ENCODE measurements around the gene MVP.

The MVP gene

DNA sequence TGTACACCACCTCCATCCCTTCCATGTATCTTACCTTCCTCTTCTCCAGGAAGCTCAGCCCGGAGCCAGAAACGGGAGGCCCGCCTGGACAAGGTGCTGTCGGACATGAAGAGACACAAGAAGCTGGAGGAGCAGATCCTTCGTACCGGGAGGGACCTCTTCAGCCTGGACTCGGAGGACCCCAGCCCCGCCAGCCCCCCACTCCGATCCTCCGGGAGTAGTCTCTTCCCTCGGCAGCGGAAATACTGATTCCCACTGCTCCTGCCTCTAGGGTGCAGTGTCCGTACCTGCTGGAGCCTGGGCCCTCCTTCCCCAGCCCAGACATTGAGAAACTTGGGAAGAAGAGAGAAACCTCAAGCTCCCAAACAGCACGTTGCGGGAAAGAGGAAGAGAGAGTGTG, 756 bp upstream of the MVP start:
- DNase-seq (ENCODE audit: insufficient read length, low spot score) (no peak), FAIRE-seq (no peak)

DNA sequence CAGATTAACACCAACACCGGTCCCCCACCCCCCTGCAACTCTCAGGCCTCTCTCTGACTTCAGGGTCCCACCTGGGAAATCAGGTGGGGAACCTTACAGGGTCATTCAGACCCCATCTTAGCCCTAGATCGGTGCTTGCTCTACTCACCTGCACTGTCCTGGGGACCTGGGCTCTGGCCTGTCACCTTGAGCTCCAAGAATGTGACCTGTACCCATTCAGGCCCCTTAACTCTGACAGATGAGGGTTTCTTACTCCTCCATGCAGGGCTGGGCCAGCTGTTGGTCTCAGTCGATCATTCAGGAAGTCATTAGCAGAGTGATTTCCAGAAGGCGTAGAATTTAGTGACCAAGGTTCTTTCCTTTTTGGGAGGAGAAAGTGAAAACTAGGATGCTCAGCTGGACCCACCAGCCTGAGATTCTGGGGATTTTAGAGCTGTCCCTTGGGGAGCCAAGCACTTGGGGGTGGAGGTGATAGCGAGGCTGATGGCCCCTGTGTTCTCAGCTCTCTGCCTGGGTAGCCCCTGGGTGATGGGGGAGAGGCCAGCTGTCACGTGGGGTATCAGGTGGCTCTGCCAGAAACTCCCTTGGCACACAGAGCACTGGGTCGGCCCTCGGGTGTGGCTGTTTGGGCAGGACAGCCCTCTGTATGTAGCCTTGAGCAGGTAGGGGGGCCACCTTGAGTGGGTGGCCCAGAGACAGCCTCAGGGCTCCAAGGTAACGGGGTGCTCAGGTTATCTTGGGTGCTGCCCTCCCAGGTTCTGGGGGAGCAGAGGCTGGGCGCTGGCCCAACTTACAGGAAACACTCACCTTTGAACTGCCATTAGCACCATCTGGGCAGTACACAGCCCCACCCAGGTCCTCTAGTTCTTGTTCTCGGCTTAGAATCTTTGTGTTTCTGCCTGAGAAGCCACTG, 724 bp downstream of the MVP start:
- FAIRE-seq (no peak), DNase-seq (ENCODE audit: insufficient read length, low spot score) (no peak)
- TF ChIP-seq, protein P1, sequence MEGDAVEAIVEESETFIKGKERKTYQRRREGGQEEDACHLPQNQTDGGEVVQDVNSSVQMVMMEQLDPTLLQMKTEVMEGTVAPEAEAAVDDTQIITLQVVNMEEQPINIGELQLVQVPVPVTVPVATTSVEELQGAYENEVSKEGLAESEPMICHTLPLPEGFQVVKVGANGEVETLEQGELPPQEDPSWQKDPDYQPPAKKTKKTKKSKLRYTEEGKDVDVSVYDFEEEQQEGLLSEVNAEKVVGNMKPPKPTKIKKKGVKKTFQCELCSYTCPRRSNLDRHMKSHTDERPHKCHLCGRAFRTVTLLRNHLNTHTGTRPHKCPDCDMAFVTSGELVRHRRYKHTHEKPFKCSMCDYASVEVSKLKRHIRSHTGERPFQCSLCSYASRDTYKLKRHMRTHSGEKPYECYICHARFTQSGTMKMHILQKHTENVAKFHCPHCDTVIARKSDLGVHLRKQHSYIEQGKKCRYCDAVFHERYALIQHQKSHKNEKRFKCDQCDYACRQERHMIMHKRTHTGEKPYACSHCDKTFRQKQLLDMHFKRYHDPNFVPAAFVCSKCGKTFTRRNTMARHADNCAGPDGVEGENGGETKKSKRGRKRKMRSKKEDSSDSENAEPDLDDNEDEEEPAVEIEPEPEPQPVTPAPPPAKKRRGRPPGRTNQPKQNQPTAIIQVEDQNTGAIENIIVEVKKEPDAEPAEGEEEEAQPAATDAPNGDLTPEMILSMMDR (IDR thresholded peaks at IDR 0.05; ENCODE audit: insufficient read depth, missing control alignments), result no peak

More for the DNA sequence above, 756 bp upstream of the MVP start:
- TF ChIP-seq, protein P1 (IDR thresholded peaks at IDR 0.05; ENCODE audit: insufficient read depth, missing control alignments), result peak; percentile 47

DNA sequence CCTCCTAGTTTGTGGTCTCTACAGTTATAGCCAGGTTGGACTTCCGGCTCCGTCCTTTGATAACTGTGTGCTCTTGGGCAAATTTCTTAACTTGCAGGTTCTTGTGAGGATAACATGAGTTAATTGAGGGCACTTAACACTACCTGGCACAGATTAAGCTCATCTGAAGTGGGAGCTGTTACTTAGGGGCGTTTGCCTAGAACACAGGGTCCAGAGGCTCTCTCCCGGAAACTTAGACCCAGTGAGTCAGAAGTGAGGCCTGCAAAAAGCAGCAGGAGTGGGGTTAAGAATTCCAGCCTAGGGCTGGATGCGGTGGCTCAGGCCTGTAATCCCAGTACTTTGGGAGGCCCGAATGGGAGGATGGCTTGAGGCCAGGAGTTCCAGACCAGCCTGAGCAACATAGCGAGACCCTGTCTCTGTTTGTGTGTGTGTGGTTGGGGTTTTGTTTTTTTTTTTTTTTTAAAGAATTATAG, 1.4 kb downstream of the MVP start:
- TF ChIP-seq, protein P1 (IDR thresholded peaks at IDR 0.05; ENCODE audit: insufficient read depth, missing control alignments), result no peak
- DNase-seq (ENCODE audit: insufficient read length, low spot score) (no peak), FAIRE-seq (no peak)

DNA sequence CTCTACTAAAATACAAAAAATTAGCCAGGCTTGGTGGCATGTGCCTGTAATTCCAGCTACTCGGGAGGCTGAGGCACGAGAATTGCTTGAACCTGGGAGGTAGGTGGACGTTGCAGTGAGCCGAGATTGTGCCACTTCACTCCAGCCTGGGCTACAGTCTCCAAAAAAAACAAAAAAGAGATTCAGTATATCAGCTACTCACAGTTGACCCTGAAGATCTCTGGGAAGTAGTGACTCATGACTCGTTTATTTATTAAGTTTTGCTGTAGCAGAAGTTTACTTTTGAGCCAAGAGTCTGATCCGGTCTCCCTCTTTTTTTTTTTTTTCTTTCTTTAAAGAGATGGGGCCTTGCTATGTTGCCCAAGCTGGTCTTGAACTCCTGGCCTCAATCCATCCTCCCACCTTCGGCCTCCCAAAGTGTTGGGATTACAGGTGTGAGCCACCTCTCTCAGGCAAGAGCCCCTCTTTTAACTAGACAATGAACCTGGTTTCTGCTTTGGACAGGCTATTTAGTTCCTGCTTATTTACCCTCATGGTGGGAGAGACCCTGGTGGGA, 4.4 kb downstream of the MVP start:
- no peak for DNase-seq (ENCODE audit: insufficient read length, low spot score)
- FAIRE-seq, result no peak
- TF ChIP-seq, protein P1 (IDR thresholded peaks at IDR 0.05; ENCODE audit: insufficient read depth, missing control alignments), result no peak

DNA sequence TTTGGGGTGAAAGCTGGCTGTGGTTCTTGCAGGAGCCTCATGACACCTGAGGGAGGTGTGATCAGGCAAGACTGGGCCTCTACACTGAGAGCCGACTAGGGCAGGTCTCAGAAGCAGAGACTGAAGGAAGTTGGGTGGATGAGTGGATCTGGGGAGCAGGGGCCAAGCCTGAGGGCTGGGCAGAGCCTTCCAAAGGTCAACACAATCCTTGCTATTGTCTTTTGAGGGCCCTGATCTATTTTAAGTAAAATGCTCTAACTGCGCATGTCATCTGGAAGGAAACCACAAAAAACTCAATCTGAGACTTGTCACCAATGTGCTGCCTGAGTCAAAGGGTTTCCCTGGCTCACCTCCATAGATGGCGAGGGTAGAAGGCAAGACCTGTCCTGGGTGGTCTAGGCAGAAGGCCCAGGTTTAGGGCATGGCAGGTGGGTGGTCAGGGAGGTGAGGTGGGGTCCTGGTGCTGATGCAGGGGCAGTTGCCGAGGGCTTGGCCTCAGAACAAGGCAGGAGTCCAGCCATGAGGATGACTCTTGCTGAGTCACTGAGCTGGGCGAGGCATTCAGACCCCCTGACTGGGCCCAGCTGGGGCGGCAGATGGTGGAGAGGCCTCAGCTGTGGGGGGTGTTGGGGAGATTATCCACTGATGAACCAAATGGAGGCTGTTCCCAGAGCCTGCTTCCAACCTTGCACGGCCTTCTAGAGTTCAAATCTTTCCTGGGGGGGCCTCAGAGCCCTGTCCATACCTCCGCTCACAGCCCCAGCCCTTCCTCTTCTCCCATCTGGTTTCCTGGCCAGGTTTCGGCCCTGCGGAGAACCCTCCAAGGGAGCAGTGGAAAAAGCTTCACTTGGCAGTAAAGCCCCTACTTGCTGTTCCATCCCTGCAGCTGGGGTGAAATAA, 5.1 kb downstream of the MVP start:
- DNase-seq (ENCODE audit: insufficient read length, low spot score) (peak; percentile 88), FAIRE-seq (no peak)
- TF ChIP-seq, protein P1 (IDR thresholded peaks at IDR 0.05; ENCODE audit: insufficient read depth, missing control alignments), result no peak

DNA sequence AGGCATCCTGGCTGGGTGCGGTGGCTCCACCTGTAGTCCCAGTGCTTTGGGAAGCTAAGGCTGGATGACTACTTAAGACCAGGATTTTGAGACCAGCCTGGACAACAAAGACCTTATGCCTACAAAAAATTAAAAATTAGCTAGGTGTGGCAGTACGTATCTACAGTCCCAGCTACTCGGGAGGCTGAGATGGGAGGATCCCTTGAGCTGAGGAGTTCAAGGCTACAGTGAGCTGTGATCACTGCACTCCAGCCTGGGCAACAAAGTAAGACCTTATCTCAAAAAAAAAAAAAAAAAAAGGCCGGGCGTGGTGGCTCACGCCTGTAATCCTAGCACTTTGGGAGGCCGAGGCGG, 6.1 kb downstream of the MVP start:
- FAIRE-seq (no peak), DNase-seq (ENCODE audit: insufficient read length, low spot score) (no peak)
- TF ChIP-seq, protein P1 (IDR thresholded peaks at IDR 0.05; ENCODE audit: insufficient read depth, missing control alignments), result no peak
